Natural killer cell treated with Interleukin-12 subunit alpha and Interleukin-12 subunit beta and Interleukin-15 and Interleukin-18, amount 100 ng/mL, for 72 hours (primary cell): Measurements from ENCODE around the gene MOB1B. TPM values are rescaled to one million over a fixed set of nuclear protein-coding genes. Genes with fewer than 3 reads are reported as not detected.
A peak's percentile ranks its signal among the peaks of the same experiment; 100 is the strongest.
"Not testable (repeated sequence)": the region's sequence is repeated elsewhere in the genome, so short reads cannot be mapped to it uniquely, and the experiment has no call there.

Experiments
- ATAC-seq, 2 donors: fragments of 150-1000 bp; cut with Tn5 transposase in 1 of 2; sonication (Bioruptor Pico), chemical (Tn5 transposase) in 1 of 2; 2 replicates each; pipeline ENCODE4 v1.10.0; 2021
- DNase-seq: peaks from one replicate; pipeline ENCODE4 v3.0.0; 2022; ENCODE audit warnings: low spot score
- H3K27ac Mint-ChIP-seq, 2 donors: 1 replicate in 1 of 2; 2 replicates in 1 of 2; pipeline ENCODE4 v1.8.0; 2022; ENCODE audit warnings: mixed read lengths in 2 of 2, mild to moderate bottlenecking in 1 of 2, moderate library complexity in 1 of 2
- H3K27me3 Mint-ChIP-seq, 2 donors: 1 replicate in 1 of 2; 2 replicates in 1 of 2; pipeline ENCODE4 v1.8.0; 2022; ENCODE audit warnings: mixed read lengths in 2 of 2
- H3K36me3 Mint-ChIP-seq: one replicate; pipeline ENCODE4 v1.8.0; 2022; ENCODE audit warnings: mixed read lengths
- H3K4me1 Mint-ChIP-seq, 2 donors: 1 replicate in 1 of 2; 2 replicates in 1 of 2; pipeline ENCODE4 v1.8.0; 2022; ENCODE audit warnings: low read depth in 2 of 2, mixed read lengths in 2 of 2, mild to moderate bottlenecking in 1 of 2
- H3K4me3 Mint-ChIP-seq: one replicate; pipeline ENCODE4 v1.8.0; 2022; ENCODE audit warnings: mixed read lengths
- H3K9me3 Mint-ChIP-seq: 2 replicates; pipeline ENCODE4 v1.8.0; 2022; ENCODE audit warnings: mixed read lengths
- total RNA-seq, 2 donors: library from RNA; stranded (reverse); gene quantifications; one replicate each; pipeline ENCODE4 v1.2.3, GENCODE V29; 2022

MOB1B gene
- total RNA-seq, 2 donors from 2014 or later = 14.4 to 17.8 TPM

- H3K4me3 Mint-ChIP-seq = no peak overlapping the region
These were observed 6.2 kb upstream of the MOB1B start for GRCh38 chr4:70895811-70896491.

GRCh38 chr4:70898581-70898980, 3.6 kb upstream of the MOB1B start:
- not testable (repeated sequence) for H3K27me3 Mint-ChIP-seq, H3K36me3 Mint-ChIP-seq, H3K4me3 Mint-ChIP-seq, DNase-seq, H3K27ac Mint-ChIP-seq, H3K9me3 Mint-ChIP-seq, ATAC-seq
- peaks cover 14 to 15% of the 10 kb centered on the region in 2 donors for H3K4me1 Mint-ChIP-seq

More at GRCh38 chr4:70895811-70896491, 6.2 kb upstream of the MOB1B start:
- no peaks in the 10 kb centered on the region for H3K36me3 Mint-ChIP-seq
- no peaks in the 10 kb centered on the region for H3K27me3 Mint-ChIP-seq
- H3K9me3 Mint-ChIP-seq = no peaks in the 10 kb centered on the region
- DNase-seq = no peak
- no peak overlapping the region for H3K27ac Mint-ChIP-seq
- H3K4me1 Mint-ChIP-seq = no peaks in the 10 kb centered on the region
- no peak for ATAC-seq

- Mint-ChIP-seq H3K4me1 (peaks cover 22 to 25% of the 10 kb centered on the region in 2 donors), H3K27ac (peak overlapping the region; percentile 79 to 92), H3K4me3 (peak overlapping the region; percentile 96), H3K27me3 (no peaks in the 10 kb centered on the region), H3K9me3 (no peaks in the 10 kb centered on the region), H3K36me3 (no peaks in the 10 kb centered on the region)
- ATAC-seq = no peak
- DNase-seq = no peak
These were observed 574 bp upstream of the MOB1B start for GRCh38 chr4:70901607-70901983.

GRCh38 chr4:70902577-70903290, 565 bp downstream of the MOB1B start:
- Mint-ChIP-seq H3K27me3 (no peaks in the 10 kb centered on the region), H3K4me3 (peak overlapping the region; percentile 96), H3K27ac (peak overlapping the region; percentile 79 to 92), H3K9me3 (no peaks in the 10 kb centered on the region), H3K4me1 (peaks cover 26 to 29% of the 10 kb centered on the region in 2 donors), H3K36me3 (no peaks in the 10 kb centered on the region)
- DNase-seq (no peak), ATAC-seq (peak; percentile 75 to 77)

GRCh38 chr4:70903291-70903603, 1.1 kb downstream of the MOB1B start:
- Mint-ChIP-seq H3K27ac (peak overlapping the region; percentile 79 to 92), H3K4me3 (peak overlapping the region; percentile 96), H3K4me1 (peaks cover 26 to 29% of the 10 kb centered on the region in 2 donors), H3K27me3 (no peaks in the 10 kb centered on the region), H3K9me3 (no peaks in the 10 kb centered on the region), H3K36me3 (no peaks in the 10 kb centered on the region)
- no peak for DNase-seq
- ATAC-seq = no peak

GRCh38 chr4:70908993-70909556, 6.9 kb downstream of the MOB1B start:
- Mint-ChIP-seq H3K9me3 (no peaks in the 10 kb centered on the region), H3K4me3 (no peak overlapping the region)

GRCh38 chr4:70914000-70914399, 11.8 kb downstream of the MOB1B start:
- Mint-ChIP-seq H3K4me1 (peaks cover 17 to 18% of the 10 kb centered on the region in 2 donors), H3K27me3 (no peaks in the 10 kb centered on the region)

More at GRCh38 chr4:70908993-70909556, 6.9 kb downstream of the MOB1B start:
- no peaks in the 10 kb centered on the region for H3K27me3 Mint-ChIP-seq
- no peaks in the 10 kb centered on the region for H3K36me3 Mint-ChIP-seq
- no peak for DNase-seq
- peaks cover 9 to 18% of the 10 kb centered on the region in 2 donors for H3K4me1 Mint-ChIP-seq
- ATAC-seq = no peak
- H3K27ac Mint-ChIP-seq = no peak overlapping the region

GRCh38 chr4:70914631-70915030, 12.5 kb downstream of the MOB1B start:
- Mint-ChIP-seq H3K4me3 (no peak overlapping the region), H3K9me3 (no peaks in the 10 kb centered on the region), H3K36me3 (no peaks in the 10 kb centered on the region), H3K27me3 (no peaks in the 10 kb centered on the region), H3K27ac (no peak overlapping the region), H3K4me1 (peaks cover 17 to 18% of the 10 kb centered on the region in 2 donors)
- DNase-seq (no peak), ATAC-seq (no peak)

More at GRCh38 chr4:70914000-70914399, 11.8 kb downstream of the MOB1B start:
- H3K36me3 Mint-ChIP-seq = no peaks in the 10 kb centered on the region
- no peaks in the 10 kb centered on the region for H3K9me3 Mint-ChIP-seq
- H3K4me3 Mint-ChIP-seq = no peak overlapping the region
- no peak for DNase-seq
- no peak overlapping the region for H3K27ac Mint-ChIP-seq
- ATAC-seq = no peak

GRCh38 chr4:70915036-70915815, 13.1 kb downstream of the MOB1B start:
- no peaks in the 10 kb centered on the region for H3K36me3 Mint-ChIP-seq
- no peak for ATAC-seq
- H3K4me3 Mint-ChIP-seq = no peak overlapping the region
- peaks cover 18 to 20% of the 10 kb centered on the region in 2 donors for H3K4me1 Mint-ChIP-seq
- no peaks in the 10 kb centered on the region for H3K27me3 Mint-ChIP-seq
- no peak overlapping the region for H3K27ac Mint-ChIP-seq
- no peaks in the 10 kb centered on the region for H3K9me3 Mint-ChIP-seq
- no peak for DNase-seq

GRCh38 chr4:70915874-70916559, 13.8 kb downstream of the MOB1B start:
- no peaks in the 10 kb centered on the region for H3K9me3 Mint-ChIP-seq
- no peak overlapping the region for H3K27ac Mint-ChIP-seq
- no peak for DNase-seq
- no peaks in the 10 kb centered on the region for H3K36me3 Mint-ChIP-seq
- ATAC-seq = no peak
- no peaks in the 10 kb centered on the region for H3K27me3 Mint-ChIP-seq
- H3K4me1 Mint-ChIP-seq = peaks cover 18 to 21% of the 10 kb centered on the region in 2 donors
- no peak overlapping the region for H3K4me3 Mint-ChIP-seq

- H3K4me3 Mint-ChIP-seq = no peak overlapping the region
- no peaks in the 10 kb centered on the region for H3K27me3 Mint-ChIP-seq
- no peaks in the 10 kb centered on the region for H3K9me3 Mint-ChIP-seq
- DNase-seq (no peak), ATAC-seq (no peak)
- H3K4me1 Mint-ChIP-seq = peaks cover 13 to 19% of the 10 kb centered on the region in 2 donors
- peak overlapping the region in 1 of 2 donors; percentile 23 for H3K27ac Mint-ChIP-seq
- H3K36me3 Mint-ChIP-seq = no peaks in the 10 kb centered on the region
These were observed 18.4 kb downstream of the MOB1B start for GRCh38 chr4:70920592-70920991.

GRCh38 chr4:70925418-70925817, 23.2 kb downstream of the MOB1B start:
- DNase-seq (no peak), ATAC-seq (no peak)
- H3K27ac Mint-ChIP-seq = peak overlapping the region in 1 of 2 donors; percentile 78
- no peaks in the 10 kb centered on the region for H3K27me3 Mint-ChIP-seq
- peaks cover 22 to 30% of the 10 kb centered on the region in 2 donors for H3K4me1 Mint-ChIP-seq
- H3K36me3 Mint-ChIP-seq = no peaks in the 10 kb centered on the region
- H3K9me3 Mint-ChIP-seq = no peaks in the 10 kb centered on the region
- H3K4me3 Mint-ChIP-seq = no peak overlapping the region
